Esophagus squamous epithelium (tissue), 5 donors: ENCODE measurements around the gene CSGALNACT2. TPM values are rescaled to one million over a fixed set of nuclear protein-coding genes. Genes with fewer than 3 reads are reported as not detected.
"Not testable (repeated sequence)": the region's sequence is repeated elsewhere in the genome, so short reads cannot be mapped to it uniquely, and the experiment has no call there.

Experiments used
- DNase-seq: peaks from one replicate; lab custom pipeline; 2025; lab: John Stamatoyannopoulos, UW
- H3K27ac ChIP-seq, 4 donors: fragments of 200-600 bp; sonication (generic); one replicate each; pipeline ENCODE4 v1.5.1; 2016 to 2019; ENCODE audit warnings: mild to moderate bottlenecking in 1 of 4
- H3K27me3 ChIP-seq, 4 donors: fragments of 200-600 bp; sonication (generic); 1 replicate in 3 of 4; 2 replicates in 1 of 4; pipeline versions ENCODE4 v1.5.1 to v1.6.0; 2017 to 2021; ENCODE audit warnings: antibody characterized with exemption in 1 of 4
- H3K36me3 ChIP-seq, 3 donors: fragments of 200-600 bp; sonication (generic); one replicate each; pipeline ENCODE4 v1.5.1; 2016 to 2019
- H3K4me1 ChIP-seq, 3 donors: fragments of 200-600 bp; sonication (generic); one replicate each; pipeline ENCODE4 v1.5.1; 2017 to 2019
- H3K4me3 ChIP-seq, 4 donors: fragments of 200-600 bp; sonication (generic); 1 replicate in 3 of 4; 2 replicates in 1 of 4; pipeline ENCODE4 v1.5.1; 2016 to 2019; ENCODE audit warnings: mild to moderate bottlenecking in 2 of 4, moderate library complexity in 1 of 4
- H3K9me3 ChIP-seq, 3 donors: fragments of 200-600 bp; sonication (generic); one replicate each; pipeline ENCODE4 v1.5.1; 2016 to 2019
- CTCF ChIP-seq, 6 experiments: fragments of 450-650 bp in 4 of 6; fragments of 200-600 bp in 2 of 6; sonication (generic) in 2 of 6; IDR thresholded peaks; one replicate each; pipeline ENCODE4 v1.5.1; 2016 to 2019; ENCODE audit warnings: antibody characterized with exemption in 6 of 6, mild to moderate bottlenecking in 4 of 6, moderate library complexity in 4 of 6
- POLR2A ChIP-seq, 4 donors: fragments of 450-650 bp; IDR thresholded peaks; one replicate each; pipeline ENCODE4 v1.6.1; 2017; ENCODE audit warnings: antibody characterized with exemption in 4 of 4, mild to moderate bottlenecking in 4 of 4, moderate library complexity in 3 of 4
- WGBS, 2 donors: methylation state at CpG; one replicate each; pipeline ENCODE4 v1.1.5; 2018; 5-methylcytosine and 5-hydroxymethylcytosine counted together
- intact Hi-C: fragments of 100-400 bp; cut with DNase I; formaldehyde crosslinking; loops from one replicate; pipeline ENCODE4 v1.15.0; 2022
- total RNA-seq, 4 donors: library from RNA; depleted of rRNA; stranded (reverse); fragments of >200 nt; gene quantifications; one replicate each; pipeline ENCODE4 v1.1.0, GENCODE V29; 2016
- donor health status: DM: yes; HTN: yes; CAD: no.

Gene CSGALNACT2
- total RNA-seq, 4 donors from 2014 or later, result 2.8 to 18.5 (median 6.8) TPM

DNA sequence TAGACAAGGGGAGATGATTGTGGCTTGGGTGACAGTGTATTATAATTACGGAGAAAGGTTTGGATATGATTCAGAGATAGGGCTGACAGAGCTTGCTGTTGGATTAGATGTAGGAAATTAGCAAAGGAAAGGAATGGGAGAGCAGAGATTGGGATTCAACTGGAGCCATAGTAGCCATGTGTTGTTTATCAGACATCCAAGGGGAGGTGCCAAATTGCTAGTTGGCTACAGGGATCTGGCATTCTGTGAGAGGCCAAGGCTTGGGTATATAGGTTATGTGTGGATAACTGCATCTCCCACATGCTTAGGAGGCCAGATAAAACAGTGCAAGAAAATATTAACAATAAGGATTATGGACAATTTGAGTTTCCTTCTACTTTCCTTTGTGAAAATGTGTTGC lies 34.9 kb downstream of the CSGALNACT2 start:
- Histone ChIP-seq H3K4me3 (no peak overlapping the region), H3K36me3 (peaks cover 0 to 87% (median 4%) of the 10 kb centered on the region in 3 donors), H3K27me3 (no peaks in the 10 kb centered on the region), H3K9me3 (no peaks in the 10 kb centered on the region), H3K27ac (no peak overlapping the region), H3K4me1 (peaks cover 0 to 13% (median 0%) of the 10 kb centered on the region in 3 donors)
- TF ChIP-seq CTCF (IDR thresholded peaks at IDR 0.05) (no peak), POLR2A (IDR thresholded peaks at IDR 0.05) (no peak)
- no peak for DNase-seq
- intact Hi-C loops, result no loop called here
- 40 to 59% methylated on average over 1 of the region's 1 CpG for WGBS, 2 donors

DNA sequence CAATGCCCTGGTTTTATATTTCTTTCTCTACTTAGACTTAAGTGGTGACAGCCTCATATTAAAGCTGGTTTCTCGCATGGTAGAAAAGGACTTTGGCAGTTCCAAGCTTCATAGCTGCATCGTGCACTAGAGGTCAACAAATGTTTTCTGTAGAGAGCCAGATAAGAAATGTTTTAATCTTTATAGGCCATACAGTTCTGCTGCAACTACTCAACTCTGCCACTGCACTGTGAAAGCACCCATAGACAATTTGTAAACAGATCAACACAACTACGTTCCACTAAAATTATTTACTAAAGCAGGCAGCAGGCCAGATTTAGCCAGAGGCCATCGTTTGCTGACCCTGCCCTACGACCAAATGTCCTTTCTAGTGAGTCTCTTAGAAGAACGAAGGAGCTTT lies 36.7 kb downstream of the CSGALNACT2 start:
- intact Hi-C loops, result no loop called here
- peaks cover 0 to 90% (median 0%) of the 10 kb centered on the region in 3 donors for H3K36me3 ChIP-seq

DNA sequence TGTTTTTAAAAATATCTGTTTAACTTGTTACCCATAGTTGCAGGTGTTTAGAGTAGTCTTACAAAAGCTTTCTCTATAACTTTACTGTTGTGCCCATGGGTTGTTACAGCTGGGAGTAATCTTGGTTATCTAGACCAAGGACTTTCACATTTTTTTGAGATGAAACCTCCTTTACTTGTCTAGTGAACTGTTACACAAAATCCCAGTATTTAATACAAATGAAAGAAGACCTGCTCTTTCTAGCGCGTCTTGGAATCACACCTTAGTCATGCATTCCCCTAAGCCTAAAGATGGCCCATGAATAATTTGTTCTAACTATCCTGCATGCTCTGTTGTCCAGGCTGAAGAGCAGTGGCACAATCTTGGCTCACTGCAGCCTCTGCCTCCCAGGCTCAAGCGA lies 38.0 kb downstream of the CSGALNACT2 start:
- Histone ChIP-seq H3K36me3 (peaks cover 0 to 91% (median 0%) of the 10 kb centered on the region in 3 donors), H3K27me3 (no peaks in the 10 kb centered on the region), H3K9me3 (no peaks in the 10 kb centered on the region), H3K27ac (no peak overlapping the region), H3K4me1 (peaks cover 0 to 13% (median 0%) of the 10 kb centered on the region in 3 donors), H3K4me3 (no peak overlapping the region)
- DNase-seq, result no peak
- no peak for TF ChIP-seq POLR2A (IDR thresholded peaks at IDR 0.05)
- TF ChIP-seq CTCF (IDR thresholded peaks at IDR 0.05), result no peak
- intact Hi-C loops, result no loop called here
- 91 to 100% methylated on average over 3 of the region's 3 CpGs for WGBS, 2 donors

More for the DNA sequence above, 36.7 kb downstream of the CSGALNACT2 start:
- H3K27me3 ChIP-seq, result no peaks in the 10 kb centered on the region
- TF ChIP-seq CTCF (IDR thresholded peaks at IDR 0.05) (no peak), POLR2A (IDR thresholded peaks at IDR 0.05) (no peak)
- no peak for DNase-seq
- H3K9me3 ChIP-seq, result no peaks in the 10 kb centered on the region
- 84 to 91% methylated on average over 6 of the region's 6 CpGs for WGBS, 2 donors
- H3K4me1 ChIP-seq, result peaks cover 0 to 13% (median 0%) of the 10 kb centered on the region in 3 donors
- no peak overlapping the region for H3K4me3 ChIP-seq
- H3K27ac ChIP-seq, result no peak overlapping the region

- no peak overlapping the region for H3K4me3 ChIP-seq
- TF ChIP-seq POLR2A (IDR thresholded peaks at IDR 0.05) (no peak), CTCF (IDR thresholded peaks at IDR 0.05) (no peak)
- H3K36me3 ChIP-seq, result peaks cover 0 to 91% (median 0%) of the 10 kb centered on the region in 3 donors
- no peaks in the 10 kb centered on the region for H3K27me3 ChIP-seq
- H3K9me3 ChIP-seq, result no peaks in the 10 kb centered on the region
- no peak for DNase-seq
- 78 to 83% methylated on average over 1 of the region's 1 CpG for WGBS, 2 donors
- no peak overlapping the region for H3K27ac ChIP-seq
- peaks cover 0 to 3% (median 0%) of the 10 kb centered on the region in 3 donors for H3K4me1 ChIP-seq
- intact Hi-C loops, result no loop called here
Observed at GRCh38 chr10:43177595-43177994, 39.4 kb downstream of the CSGALNACT2 start.

- Histone ChIP-seq H3K27me3 (no peaks in the 10 kb centered on the region), H3K4me1 (no peaks in the 10 kb centered on the region), H3K36me3 (peaks cover 0 to 93% (median 0%) of the 10 kb centered on the region in 3 donors), H3K27ac (no peak overlapping the region), H3K9me3 (no peaks in the 10 kb centered on the region), H3K4me3 (no peak overlapping the region)
- TF ChIP-seq POLR2A (IDR thresholded peaks at IDR 0.05), result no peak
- no peak for TF ChIP-seq CTCF (IDR thresholded peaks at IDR 0.05)
- WGBS, 2 donors, result 89 to 94% methylated on average over 1 of the region's 1 CpG
- no peak for DNase-seq
- intact Hi-C loops, result no loop called here
Observed at GRCh38 chr10:43181146-43181545, 42.9 kb downstream of the CSGALNACT2 start.

DNA sequence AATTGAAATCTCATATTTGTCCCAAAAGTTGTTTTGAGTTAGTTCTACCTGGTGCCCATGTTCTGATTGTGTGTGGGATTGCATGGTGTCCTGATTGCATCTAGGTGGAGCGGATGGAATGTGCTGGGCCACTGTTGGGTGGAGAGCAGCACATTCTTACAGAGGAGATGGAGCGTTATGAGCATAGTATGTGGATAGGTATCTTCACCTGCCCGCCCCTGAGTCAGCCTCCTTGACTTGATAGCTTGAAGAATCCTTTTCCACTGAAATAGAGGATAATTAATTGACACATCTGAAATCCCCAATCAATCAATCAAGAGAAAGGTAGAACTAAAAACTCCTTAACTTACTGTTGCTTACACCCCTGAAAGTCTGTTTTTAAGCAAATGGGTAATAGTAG lies 45.5 kb downstream of the CSGALNACT2 start:
- H3K27me3 ChIP-seq, H3K9me3 ChIP-seq, DNase-seq, intact Hi-C loops, H3K4me1 ChIP-seq, H3K27ac ChIP-seq, H3K4me3 ChIP-seq: not testable (repeated sequence)
- H3K36me3 ChIP-seq, result peaks cover 0 to 75% (median 0%) of the 10 kb centered on the region in 3 donors
- WGBS, 2 donors, result 100% methylated on average over 3 of the region's 3 CpGs
